IMR-90 (cell line): ENCODE data around the gene TNFRSF1B. TPM values are rescaled to one million over a fixed set of nuclear protein-coding genes. Genes with fewer than 3 reads are reported as not detected.

ENCODE experiments used
- ATAC-seq: fragments of 200-7000 bp; cut with Tn5 transposase; 2 replicates; pipeline ENCODE4 v1.9.1; 2020; ENCODE audit warnings: low read depth, mild to moderate bottlenecking, moderate library complexity
- BruUV-seq: library from RNA; stranded (reverse); fragments of 400-500 nt; replicated peaks from 2 replicates; lab custom pipeline; 2021; lab: Mats Ljungman, UMichigan
- CTCF ChIA-PET: fragments of 300-600 bp; formaldehyde crosslinking; extraction: SDS; loops from one replicate; lab custom pipeline; 2021; ENCODE audit warnings: antibody characterized with exemption; lab: Yijun Ruan, JAX
- POLR2A ChIA-PET: fragments of 300-600 bp; sonication (Branson Sonifier 250); formaldehyde crosslinking; loops from one replicate; lab custom pipeline; 2022; ENCODE audit warnings: antibody characterized with exemption; ENCODE audit not compliant: unreplicated experiment; lab: Charles Lee
- DNase-seq: peaks from one replicate; pipeline ENCODE4 v3.0.0; 2013
- H2AFZ ChIP-seq: replicated peaks from 2 replicates; pipeline ENCODE3; 2013; ENCODE audit warnings: low read length, mild to moderate bottlenecking; ENCODE audit not compliant: poor library complexity
- H2AK5ac ChIP-seq: 2 replicates; pipeline ENCODE4 v1.6.1; 2013; ENCODE audit warnings: low read depth, low read length, inconsistent platforms
- H2AK9ac ChIP-seq: replicated peaks from 2 replicates; pipeline ENCODE3; 2013; ENCODE audit warnings: mild to moderate bottlenecking, low read depth, low read length, moderate library complexity; ENCODE audit not compliant: poor library complexity
- H2BK120ac ChIP-seq: 2 replicates; pipeline ENCODE4 v1.6.1; 2013; ENCODE audit warnings: low read depth, low read length, inconsistent platforms
- H2BK15ac ChIP-seq: 3 replicates; pipeline ENCODE4 v1.6.1; 2013; ENCODE audit warnings: low read depth, low read length, inconsistent platforms
- H2BK20ac ChIP-seq: 2 replicates; pipeline ENCODE4 v1.6.1; 2013; ENCODE audit warnings: low read depth, mild to moderate bottlenecking, inconsistent platforms, low read length, moderate library complexity
- H2BK5ac ChIP-seq: 2 replicates; pipeline ENCODE4 v1.6.1; 2013; ENCODE audit warnings: mild to moderate bottlenecking, low read depth, low read length, inconsistent platforms; ENCODE audit not compliant: poor library complexity, severe bottlenecking
- H3K14ac ChIP-seq: replicated peaks from 2 replicates; pipeline ENCODE4 v1.6.1; 2013; ENCODE audit warnings: low read depth, low read length, inconsistent platforms
- H3K18ac ChIP-seq: 2 replicates; pipeline ENCODE4 v1.6.1; 2013; ENCODE audit warnings: low read depth, low read length, control low read depth
- H3K23ac ChIP-seq: 2 replicates; pipeline ENCODE4 v1.6.1; 2013; ENCODE audit warnings: low read depth, low read length, inconsistent platforms
- H3K27ac ChIP-seq: 2 replicates; pipeline ENCODE4 v1.5.1; 2013; ENCODE audit warnings: mild to moderate bottlenecking, control low read depth, low read length; ENCODE audit not compliant: insufficient read depth
- H3K27me3 ChIP-seq: 2 replicates; pipeline ENCODE4 v1.6.1; 2013; ENCODE audit warnings: low read length; ENCODE audit not compliant: control insufficient read depth, insufficient read depth
- H3K36me3 ChIP-seq: 2 replicates; pipeline ENCODE4 v1.6.1; 2013; ENCODE audit warnings: low read length, mixed read lengths; ENCODE audit not compliant: control insufficient read depth, insufficient read depth
- H3K4ac ChIP-seq: 2 replicates; pipeline ENCODE4 v1.6.1; 2013; ENCODE audit warnings: low read depth, low read length, inconsistent platforms
- H3K4me1 ChIP-seq: 2 replicates; pipeline ENCODE4 v1.6.1; 2013; ENCODE audit warnings: low read length, mixed read lengths; ENCODE audit not compliant: control insufficient read depth, insufficient read depth
- H3K4me2 ChIP-seq: 2 replicates; pipeline ENCODE4 v1.6.1; 2013; ENCODE audit warnings: low read depth, mild to moderate bottlenecking, control low read depth, low read length, moderate library complexity
- H3K4me3 ChIP-seq: 2 replicates; pipeline ENCODE4 v1.5.1; 2013; ENCODE audit warnings: low read depth, mild to moderate bottlenecking, control low read depth, low read length, moderate library complexity; ENCODE audit not compliant: insufficient read depth
- H3K56ac ChIP-seq: 2 replicates; pipeline ENCODE4 v1.6.1; 2013; ENCODE audit warnings: low read length, inconsistent platforms; ENCODE audit not compliant: insufficient read depth; ENCODE audit errors: extremely low read depth
- H3K79me1 ChIP-seq, 2 experiments: 2 replicates each; pipeline ENCODE4 v1.6.1; 2013; ENCODE audit warnings: low read length in 2 of 2, inconsistent platforms in 1 of 2, low read depth in 1 of 2
- H3K9ac ChIP-seq: 2 replicates; pipeline ENCODE4 v1.6.1; 2013; ENCODE audit warnings: low read depth, low read length, control low read depth
- H3K9me1 ChIP-seq: 2 replicates; pipeline ENCODE4 v1.6.1; 2013; ENCODE audit warnings: low read length, inconsistent platforms; ENCODE audit not compliant: insufficient read depth
- H3K9me3 ChIP-seq: 2 replicates; pipeline ENCODE4 v1.6.1; 2013; ENCODE audit warnings: low read length; ENCODE audit not compliant: control insufficient read depth, insufficient read depth
- H4K20me1 ChIP-seq: 2 replicates; pipeline ENCODE4 v1.6.1; 2013; ENCODE audit warnings: low read length, inconsistent platforms; ENCODE audit not compliant: insufficient read depth
- H4K5ac ChIP-seq: 2 replicates; pipeline ENCODE4 v1.6.1; 2013; ENCODE audit warnings: mild to moderate bottlenecking, low read depth, low read length, control low read depth
- H4K8ac ChIP-seq, 2 experiments: 2 replicates each; pipeline ENCODE4 v1.6.1; 2013; ENCODE audit warnings: low read depth in 2 of 2, low read length in 2 of 2, control low read depth in 1 of 2, inconsistent platforms in 1 of 2
- H4K91ac ChIP-seq: 2 replicates; pipeline ENCODE4 v1.6.1; 2013; ENCODE audit warnings: low read depth, low read length, inconsistent platforms; ENCODE audit not compliant: insufficient read depth
- BHLHE40 ChIP-seq: fragments of 150-350 bp; IDR thresholded peaks from 2 replicates; pipeline ENCODE4 v1.6.1; 2016; ENCODE audit warnings: mild to moderate bottlenecking, low read depth, low read length
- CEBPB ChIP-seq: IDR thresholded peaks from 2 replicates; pipeline ENCODE4 v1.6.1; 2012; ENCODE audit warnings: low read depth, low read length, improper control_type of control experiment
- CHD1 ChIP-seq: IDR thresholded peaks from 2 replicates; pipeline ENCODE4 v1.6.1; 2012; ENCODE audit warnings: low read depth, low read length, improper control_type of control experiment
- FOS ChIP-seq: fragments of 150-350 bp; IDR thresholded peaks from 2 replicates; pipeline ENCODE4 v1.6.1; 2016; ENCODE audit warnings: low read depth, low read length
- MAFK ChIP-seq: IDR thresholded peaks from 2 replicates; pipeline ENCODE4 v1.6.1; 2012; ENCODE audit warnings: low read depth, low read length, improper control_type of control experiment
- MAZ ChIP-seq: IDR thresholded peaks from 2 replicates; pipeline ENCODE4 v1.6.1; 2012; ENCODE audit warnings: low read depth, mild to moderate bottlenecking, low read length, improper control_type of control experiment, moderate library complexity, borderline replicate concordance
- POLR2A ChIP-seq: IDR thresholded peaks from 2 replicates; pipeline ENCODE4 v1.6.1; 2012; ENCODE audit warnings: mild to moderate bottlenecking, low read depth, low read length
- RCOR1 ChIP-seq: IDR thresholded peaks from 2 replicates; pipeline ENCODE4 v1.6.1; 2012; ENCODE audit warnings: mild to moderate bottlenecking, low read length, improper control_type of control experiment; ENCODE audit not compliant: insufficient replicate concordance
- RFX5 ChIP-seq: IDR thresholded peaks from 2 replicates; pipeline ENCODE4 v1.8.0; 2012; ENCODE audit warnings: low read depth, mild to moderate bottlenecking, low read length, moderate library complexity
- SMC3 ChIP-seq: fragments of 150-350 bp; IDR thresholded peaks from 2 replicates; pipeline ENCODE4 v1.6.1; 2016; ENCODE audit warnings: low read depth, mild to moderate bottlenecking, antibody characterized with exemption, low read length, moderate library complexity
- USF2 ChIP-seq: fragments of 150-350 bp; IDR thresholded peaks from 2 replicates; pipeline ENCODE4 v1.6.1; 2017; ENCODE audit warnings: mild to moderate bottlenecking, antibody characterized with exemption, low read length, low read depth
- WGBS, 2 experiments: methylation state at CpG; one replicate each; pipeline versions ENCODE4 v1.1.5 to v1.1.7; 2013; ENCODE audit warnings: missing lambda C conversion rate in 2 of 2; ENCODE audit not compliant: insufficient read length in 1 of 2; ENCODE audit errors: extremely low coverage in 2 of 2; 5-methylcytosine and 5-hydroxymethylcytosine counted together
- dilution Hi-C: fragments of 300-500 bp; cut with HindIII; formaldehyde crosslinking; loops from one replicate; pipeline ENCODE4 v1.14.3; 2018; ENCODE audit warnings: low sequenced_read_pairs; ENCODE audit not compliant: unreplicated experiment
- in situ Hi-C: fragments of 300-500 bp; cut with MboI; formaldehyde crosslinking; loops from 3 replicates; pipeline ENCODE4 v1.14.3; 2019; ENCODE audit warnings: low sequenced_read_pairs, inconsistent platforms, mixed read lengths
- intact Hi-C: fragments of 100-400 bp; cut with micrococcal nuclease; formaldehyde crosslinking; loops from 2 replicates; pipeline ENCODE4 v1.10.0; 2022
- polyA plus RNA-seq, 3 experiments: library from polyadenylated mRNA; depleted of rRNA; stranded (reverse); fragments of >200 nt; gene quantifications; 2 replicates each; pipeline ENCODE4 v1.2.3, GENCODE V29; 2012; ENCODE audit warnings: low replicate concordance in 1 of 3
- total RNA-seq: library from RNA; depleted of rRNA; stranded (reverse); fragments of >200 nt; gene quantifications from 2 replicates; pipeline ENCODE4 v1.2.3, GENCODE V29; 2012
- TF ChIP-seq, protein P1 (sequence below): fragments of 150-350 bp; IDR thresholded peaks from 2 replicates; pipeline ENCODE4 v1.6.1; 2016; ENCODE audit warnings: low read depth, mild to moderate bottlenecking, low read length, moderate library complexity, borderline replicate concordance

The TNFRSF1B gene
- total and polyA plus RNA-seq, 2 of the 4 experiments (the other 2 are of a cell fraction) = 4.3 to 8.9 TPM

GRCh38 chr1:12174924-12175810, 8.4 kb downstream of the TNFRSF1B start:
- H3K27me3 ChIP-seq = no peaks in the 10 kb centered on the region
- no peak overlapping the region for H3K4me2 ChIP-seq
- H3K23ac ChIP-seq = no peak overlapping the region
- H3K79me1 ChIP-seq = peaks cover 10 to 13% of the 10 kb centered on the region in 2 experiments; a peak in 1 of 4 replicates
- H4K5ac ChIP-seq = peak overlapping the region; percentile 9; the same call in 1 of the 2 replicates
- H3K36me3 ChIP-seq = no peaks in the 10 kb centered on the region
- intact Hi-C loops (no loop called here), in situ Hi-C loops (no loop called here), dilution Hi-C loops (no loop called here)
- DNase-seq (no peak), ATAC-seq (no peak)
- CTCF ChIA-PET = no interaction called here
- WGBS, 2 experiments = 76% methylated on average over 5 of the region's 17 CpGs; no CpG with 5 or more reads in 1 of the 2 experiments
- H4K20me1 ChIP-seq = no peaks in the 10 kb centered on the region
- H2BK20ac ChIP-seq = no peak overlapping the region
- H2AK5ac ChIP-seq = peak overlapping the region; percentile 84
- no peak overlapping the region for H2AFZ ChIP-seq
- no peak for TF ChIP-seq CHD1
- no peak for TF ChIP-seq MAZ
- TF ChIP-seq BHLHE40 = no peak
- TF ChIP-seq RFX5 = no peak
- no peak for TF ChIP-seq FOS
- TF ChIP-seq USF2 = no peak
- TF ChIP-seq POLR2A = no peak
- TF ChIP-seq RCOR1 = no peak
- TF ChIP-seq MAFK = no peak
- TF ChIP-seq CEBPB = no peak
- TF ChIP-seq, protein P1, sequence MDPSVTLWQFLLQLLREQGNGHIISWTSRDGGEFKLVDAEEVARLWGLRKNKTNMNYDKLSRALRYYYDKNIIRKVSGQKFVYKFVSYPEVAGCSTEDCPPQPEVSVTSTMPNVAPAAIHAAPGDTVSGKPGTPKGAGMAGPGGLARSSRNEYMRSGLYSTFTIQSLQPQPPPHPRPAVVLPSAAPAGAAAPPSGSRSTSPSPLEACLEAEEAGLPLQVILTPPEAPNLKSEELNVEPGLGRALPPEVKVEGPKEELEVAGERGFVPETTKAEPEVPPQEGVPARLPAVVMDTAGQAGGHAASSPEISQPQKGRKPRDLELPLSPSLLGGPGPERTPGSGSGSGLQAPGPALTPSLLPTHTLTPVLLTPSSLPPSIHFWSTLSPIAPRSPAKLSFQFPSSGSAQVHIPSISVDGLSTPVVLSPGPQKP = no peak
- no peak for TF ChIP-seq SMC3
- no peak overlapping the region for H3K4ac ChIP-seq
- POLR2A ChIA-PET = no interaction called here
- H2AK9ac ChIP-seq = no peak overlapping the region
- H3K18ac ChIP-seq = no peak overlapping the region; the same call in 1 of the 2 replicates
- H3K4me1 ChIP-seq = peaks cover 29% of the 10 kb centered on the region
- H2BK15ac ChIP-seq = no peak overlapping the region
- H3K27ac ChIP-seq = no peak overlapping the region
- peaks cover 14% of the 10 kb centered on the region for H3K9me1 ChIP-seq
- H4K91ac ChIP-seq = peak overlapping the region; percentile 10; the same call in 1 of the 2 replicates
- no peak overlapping the region for H3K14ac ChIP-seq
- H2BK5ac ChIP-seq = no peak overlapping the region
- H3K56ac ChIP-seq = no peak overlapping the region
- H4K8ac ChIP-seq = no peak overlapping the region; a peak in 1 of 4 replicates
- no peak overlapping the region for H3K4me3 ChIP-seq
- no peaks in the 10 kb centered on the region for H3K9me3 ChIP-seq
- BruUV-seq = no TSS peak
- H3K9ac ChIP-seq = peak overlapping the region; percentile 16
- no peak overlapping the region for H2BK120ac ChIP-seq
